SK-N-SH (cell line): ENCODE results near the gene DLX5. TPM values are rescaled to one million over a fixed set of nuclear protein-coding genes. Genes with fewer than 3 reads are reported as not detected.

Experiments
- CTCF ChIA-PET: fragments of 300-600, 350-600 bp; formaldehyde crosslinking; extraction: SDS; loops from one replicate; lab custom pipeline; 2021; lab: Yijun Ruan, JAX
- POLR2A ChIA-PET: fragments of 350-600 bp; sonication (Branson Sonifier 250); formaldehyde crosslinking; extraction: SDS; loops from one replicate; lab custom pipeline; 2020; ENCODE audit warnings: antibody characterized with exemption, inconsistent platforms; lab: Yijun Ruan, JAX
- DNase-seq: peaks from one replicate; pipeline ENCODE4 v3.0.0; 2012
- H2AFZ ChIP-seq: fragments of 200-600 bp; sonication (generic); 2 replicates; pipeline ENCODE4 v1.8.1; 2016; ENCODE audit warnings: antibody characterized with exemption, mild to moderate bottlenecking, low read depth
- H3F3A ChIP-seq: fragments of 200-600 bp; sonication (generic); replicated peaks from 2 replicates; pipeline ENCODE3; 2016; ENCODE audit warnings: antibody characterized with exemption, mild to moderate bottlenecking; ENCODE audit not compliant: insufficient read depth
- H3K27ac ChIP-seq, 2 experiments: fragments of 200-500 bp in 1 of 2; fragments of 200-600 bp in 1 of 2; sonication (Bioruptor generic) in 1 of 2; sonication (generic), shearing (Covaris generic) in 1 of 2; 2 replicates each; pipeline versions ENCODE4 v1.5.1 to v1.6.1; 2014 to 2016; ENCODE audit warnings: low read depth in 2 of 2, inconsistent platforms in 1 of 2, low read length in 1 of 2, mild to moderate bottlenecking in 1 of 2, mixed read lengths in 1 of 2
- H3K27me3 ChIP-seq: fragments of 200-600 bp; sonication (generic), shearing (Covaris generic); 2 replicates; pipeline ENCODE4 v1.6.1; 2016; ENCODE audit warnings: mixed run types; ENCODE audit not compliant: insufficient read depth
- H3K36me3 ChIP-seq, 2 experiments: fragments of 200-500 bp in 1 of 2; fragments of 200-600 bp in 1 of 2; sonication (Bioruptor generic) in 1 of 2; sonication (generic) in 1 of 2; replicated peaks in 1 of 2; 2 replicates each; pipeline versions ENCODE3 to v1.5.1; 2014 to 2016; ENCODE audit warnings: low read length in 1 of 2, mild to moderate bottlenecking in 1 of 2; ENCODE audit not compliant: insufficient read depth in 2 of 2, control insufficient read depth in 1 of 2
- H3K4me1 ChIP-seq, 2 experiments: fragments of 200-500 bp in 1 of 2; fragments of 200-600 bp in 1 of 2; sonication (Bioruptor generic) in 1 of 2; sonication (generic), shearing (Covaris generic) in 1 of 2; 2 replicates each; pipeline versions ENCODE4 v1.5.1 to v1.6.1; 2014 to 2016; ENCODE audit warnings: low read depth in 1 of 2, low read length in 1 of 2, mixed run types in 1 of 2; ENCODE audit not compliant: insufficient read depth in 2 of 2, control insufficient read depth in 1 of 2
- H3K4me2 ChIP-seq: fragments of 200-600 bp; sonication (generic), shearing (Covaris generic); 2 replicates; pipeline ENCODE4 v1.6.1; 2017; ENCODE audit warnings: mixed run types
- H3K4me3 ChIP-seq, 2 experiments: fragments of 200-500 bp in 1 of 2; fragments of 200-600 bp in 1 of 2; sonication (Bioruptor generic) in 1 of 2; sonication (generic), shearing (Covaris generic) in 1 of 2; 2 replicates each; pipeline versions ENCODE4 v1.5.1 to v1.8.1; 2014 to 2016; ENCODE audit warnings: low read depth in 2 of 2, inconsistent platforms in 1 of 2, low read length in 1 of 2, mild to moderate bottlenecking in 1 of 2, mixed read lengths in 1 of 2, moderate library complexity in 1 of 2
- H3K79me2 ChIP-seq: fragments of 200-600 bp; sonication (generic); 2 replicates; pipeline ENCODE4 v1.8.1; 2017; ENCODE audit warnings: mild to moderate bottlenecking; ENCODE audit not compliant: insufficient read depth
- H3K9ac ChIP-seq: fragments of 200-600 bp; sonication (generic); 2 replicates; pipeline ENCODE4 v1.6.1; 2017; ENCODE audit warnings: mixed run types
- H3K9me2 ChIP-seq: fragments of 200-600 bp; sonication (generic); 2 replicates; pipeline ENCODE4 v1.6.1; 2017; ENCODE audit warnings: mixed run types
- H3K9me3 ChIP-seq: fragments of 200-600 bp; sonication (generic); 2 replicates; pipeline ENCODE4 v1.6.1; 2017; ENCODE audit warnings: mixed run types, mild to moderate bottlenecking, moderate library complexity
- H4K20me1 ChIP-seq: fragments of 200-600 bp; sonication (generic); 2 replicates; pipeline ENCODE4 v1.6.1; 2017; ENCODE audit warnings: mild to moderate bottlenecking, mixed run types; ENCODE audit not compliant: insufficient read depth
- CHD2 ChIP-seq: fragments of 150-350 bp; IDR thresholded peaks from 2 replicates; pipeline ENCODE4 v1.6.1; 2018; ENCODE audit warnings: low read length; ENCODE audit not compliant: partially characterized antibody
- EP300 ChIP-seq, 2 experiments: IDR thresholded peaks; 2 replicates each; pipeline versions ENCODE4 v1.4.0 to v1.6.1; 2012; ENCODE audit warnings: borderline replicate concordance in 1 of 2, low read depth in 1 of 2, low read length in 1 of 2
- EZH2phosphoT487 ChIP-seq: fragments of 200-600 bp; sonication (generic); IDR thresholded peaks from 2 replicates; pipeline ENCODE4 v1.6.1; 2017; ENCODE audit warnings: low read depth, mixed run types, mild to moderate bottlenecking, antibody characterized with exemption, moderate library complexity, borderline replicate concordance
- GABPA ChIP-seq: IDR thresholded peaks from 2 replicates; pipeline ENCODE4 v1.4.0; 2012; ENCODE audit warnings: low read depth, mild to moderate bottlenecking
- MXI1 ChIP-seq: IDR thresholded peaks from 2 replicates; pipeline ENCODE4 v1.6.1; 2012; ENCODE audit warnings: mild to moderate bottlenecking, low read depth, low read length, improper control_type of control experiment
- NFIC ChIP-seq: IDR thresholded peaks from 2 replicates; pipeline ENCODE4 v1.4.0; 2012; ENCODE audit warnings: borderline replicate concordance
- NRF1 ChIP-seq: IDR thresholded peaks from 2 replicates; pipeline ENCODE4 v1.6.1; 2012; ENCODE audit warnings: low read depth, mild to moderate bottlenecking, low read length
- RAD21 ChIP-seq: IDR thresholded peaks from 2 replicates; pipeline ENCODE4 v1.6.1; 2012; ENCODE audit warnings: mild to moderate bottlenecking, low read length
- RCOR1 ChIP-seq: fragments of 150-350 bp; IDR thresholded peaks from 2 replicates; pipeline ENCODE4 v1.6.1; 2017; ENCODE audit warnings: antibody characterized with exemption, low read length
- RXRA ChIP-seq: IDR thresholded peaks from 2 replicates; pipeline ENCODE4 v1.4.0; 2012; ENCODE audit warnings: low read depth, mild to moderate bottlenecking, borderline replicate concordance
- TCF12 ChIP-seq: IDR thresholded peaks from 2 replicates; pipeline ENCODE4 v1.4.0; 2012
- WGBS: methylation state at CpG from one replicate; pipeline ENCODE4 v1.1.6; 2017; ENCODE audit warnings: low lambda C conversion rate; 5-methylcytosine and 5-hydroxymethylcytosine counted together
- polyA plus RNA-seq, 3 experiments: library from polyadenylated mRNA; depleted of rRNA; stranded (reverse); fragments of >200 nt; gene quantifications; 2 replicates each; pipeline ENCODE4 v1.2.3, GENCODE V29; 2012
- TF ChIP-seq, protein P1 (sequence below): fragments of 200-600 bp; sonication (generic); IDR thresholded peaks from 2 replicates; pipeline ENCODE4 v1.6.1; 2017; ENCODE audit warnings: antibody characterized with exemption, mild to moderate bottlenecking, moderate library complexity
- TF ChIP-seq, protein P2 (sequence below): fragments of 150-350 bp; IDR thresholded peaks from 2 replicates; pipeline ENCODE4 v1.6.1; 2017; ENCODE audit warnings: antibody characterized with exemption, low read length, low read depth, borderline replicate concordance
- TF ChIP-seq, protein P3 (sequence below): IDR thresholded peaks from 2 replicates; pipeline ENCODE4 v1.6.1; 2012; ENCODE audit warnings: mild to moderate bottlenecking, low read depth, low read length, moderate library complexity
- TF ChIP-seq, protein P4 (sequence below): fragments of 150-350 bp; IDR thresholded peaks from 2 replicates; pipeline ENCODE4 v1.6.1; 2016; ENCODE audit warnings: mild to moderate bottlenecking, low read depth, low read length
- TF ChIP-seq, protein P5 (sequence below): IDR thresholded peaks from 2 replicates; pipeline ENCODE4 v1.4.0; 2012; ENCODE audit warnings: low read depth
- TF ChIP-seq, protein P6 (sequence below): IDR thresholded peaks from 2 replicates; pipeline ENCODE4; 2012
- TF ChIP-seq, protein P7 (sequence below): IDR thresholded peaks from 2 replicates; pipeline ENCODE4 v1.4.0; 2012; ENCODE audit warnings: low read depth, borderline replicate concordance
- TF ChIP-seq, protein P8 (sequence below): IDR thresholded peaks from 2 replicates; pipeline ENCODE4 v1.4.0; 2012; ENCODE audit warnings: low read depth, borderline replicate concordance

DLX5 gene
- polyA plus RNA-seq, 1 of the 3 experiments (the other 2 are of a cell fraction), result not detected

DNA sequence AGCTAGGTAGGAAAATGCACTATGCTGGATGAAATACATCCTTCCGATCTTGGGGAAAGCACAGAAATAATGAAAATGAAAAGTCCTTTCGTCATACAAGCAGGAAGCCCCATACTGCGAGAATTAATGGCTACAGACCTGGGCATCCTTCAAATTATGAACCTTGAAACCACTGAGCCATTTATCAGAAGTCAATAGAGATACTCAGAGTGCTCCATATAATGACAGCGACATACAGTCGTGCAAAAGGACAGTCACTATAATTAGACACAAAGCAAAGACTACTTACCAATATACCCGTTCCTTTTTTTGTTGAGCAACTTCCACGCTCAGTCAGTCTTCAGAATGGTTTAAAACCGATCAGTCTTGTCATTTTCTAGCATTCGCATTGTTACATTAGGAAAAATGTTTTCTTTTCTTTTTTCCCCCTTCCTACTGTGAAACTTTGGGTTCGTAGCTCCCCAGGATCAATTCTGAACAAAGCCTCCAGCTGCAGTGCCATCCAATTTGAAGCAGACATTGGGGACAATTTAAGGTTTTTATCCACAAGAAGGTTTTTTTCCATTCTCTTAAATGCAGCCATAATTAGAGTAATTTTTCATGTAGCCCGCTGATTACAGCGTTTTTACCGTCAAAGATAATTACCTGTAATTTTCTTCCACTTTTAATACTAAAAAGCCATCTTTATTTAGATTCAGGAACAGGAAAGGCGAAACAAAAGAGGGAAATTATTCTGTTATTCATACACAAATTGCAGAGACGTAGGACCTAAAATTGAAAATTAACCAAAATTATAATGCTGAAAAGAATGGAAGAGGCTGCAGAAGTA, 12.9 kb downstream of the DLX5 start:
- Histone ChIP-seq H4K20me1 (no peaks in the 10 kb centered on the region), H3K79me2 (no peaks in the 10 kb centered on the region), H3K4me1 (peaks cover 0 to 12% of the 10 kb centered on the region in 2 experiments; a peak in 3 of 4 replicates), H3K27ac (no peak overlapping the region), H3K4me2 (no peak overlapping the region), H3K9ac (no peak overlapping the region), H3K4me3 (no peak overlapping the region), H2AFZ (no peak overlapping the region), H3K9me2 (no peaks in the 10 kb centered on the region), H3K27me3 (peaks cover 34% of the 10 kb centered on the region), H3K36me3 (peaks cover 0 to 9% of the 10 kb centered on the region in 2 experiments), H3F3A (no peaks in the 10 kb centered on the region), H3K9me3 (no peaks in the 10 kb centered on the region)
- TF ChIP-seq, protein P1, sequence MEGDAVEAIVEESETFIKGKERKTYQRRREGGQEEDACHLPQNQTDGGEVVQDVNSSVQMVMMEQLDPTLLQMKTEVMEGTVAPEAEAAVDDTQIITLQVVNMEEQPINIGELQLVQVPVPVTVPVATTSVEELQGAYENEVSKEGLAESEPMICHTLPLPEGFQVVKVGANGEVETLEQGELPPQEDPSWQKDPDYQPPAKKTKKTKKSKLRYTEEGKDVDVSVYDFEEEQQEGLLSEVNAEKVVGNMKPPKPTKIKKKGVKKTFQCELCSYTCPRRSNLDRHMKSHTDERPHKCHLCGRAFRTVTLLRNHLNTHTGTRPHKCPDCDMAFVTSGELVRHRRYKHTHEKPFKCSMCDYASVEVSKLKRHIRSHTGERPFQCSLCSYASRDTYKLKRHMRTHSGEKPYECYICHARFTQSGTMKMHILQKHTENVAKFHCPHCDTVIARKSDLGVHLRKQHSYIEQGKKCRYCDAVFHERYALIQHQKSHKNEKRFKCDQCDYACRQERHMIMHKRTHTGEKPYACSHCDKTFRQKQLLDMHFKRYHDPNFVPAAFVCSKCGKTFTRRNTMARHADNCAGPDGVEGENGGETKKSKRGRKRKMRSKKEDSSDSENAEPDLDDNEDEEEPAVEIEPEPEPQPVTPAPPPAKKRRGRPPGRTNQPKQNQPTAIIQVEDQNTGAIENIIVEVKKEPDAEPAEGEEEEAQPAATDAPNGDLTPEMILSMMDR, result no peak
- no peak for TF ChIP-seq RXRA
- no peak for TF ChIP-seq MXI1
- no peak for TF ChIP-seq NFIC
- no peak for TF ChIP-seq RAD21
- no peak for TF ChIP-seq GABPA
- TF ChIP-seq RCOR1, result no peak
- TF ChIP-seq, protein P2, sequence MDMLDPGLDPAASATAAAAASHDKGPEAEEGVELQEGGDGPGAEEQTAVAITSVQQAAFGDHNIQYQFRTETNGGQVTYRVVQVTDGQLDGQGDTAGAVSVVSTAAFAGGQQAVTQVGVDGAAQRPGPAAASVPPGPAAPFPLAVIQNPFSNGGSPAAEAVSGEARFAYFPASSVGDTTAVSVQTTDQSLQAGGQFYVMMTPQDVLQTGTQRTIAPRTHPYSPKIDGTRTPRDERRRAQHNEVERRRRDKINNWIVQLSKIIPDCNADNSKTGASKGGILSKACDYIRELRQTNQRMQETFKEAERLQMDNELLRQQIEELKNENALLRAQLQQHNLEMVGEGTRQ, result no peak
- no peak for TF ChIP-seq TCF12
- no peak for TF ChIP-seq EP300 (IDR thresholded peaks at IDR 0.05; ENCODE audit: borderline replicate concordance in 1 of 2, low read depth in 1 of 2, low read length in 1 of 2)
- no peak for TF ChIP-seq EZH2phosphoT487
- TF ChIP-seq, protein P3, sequence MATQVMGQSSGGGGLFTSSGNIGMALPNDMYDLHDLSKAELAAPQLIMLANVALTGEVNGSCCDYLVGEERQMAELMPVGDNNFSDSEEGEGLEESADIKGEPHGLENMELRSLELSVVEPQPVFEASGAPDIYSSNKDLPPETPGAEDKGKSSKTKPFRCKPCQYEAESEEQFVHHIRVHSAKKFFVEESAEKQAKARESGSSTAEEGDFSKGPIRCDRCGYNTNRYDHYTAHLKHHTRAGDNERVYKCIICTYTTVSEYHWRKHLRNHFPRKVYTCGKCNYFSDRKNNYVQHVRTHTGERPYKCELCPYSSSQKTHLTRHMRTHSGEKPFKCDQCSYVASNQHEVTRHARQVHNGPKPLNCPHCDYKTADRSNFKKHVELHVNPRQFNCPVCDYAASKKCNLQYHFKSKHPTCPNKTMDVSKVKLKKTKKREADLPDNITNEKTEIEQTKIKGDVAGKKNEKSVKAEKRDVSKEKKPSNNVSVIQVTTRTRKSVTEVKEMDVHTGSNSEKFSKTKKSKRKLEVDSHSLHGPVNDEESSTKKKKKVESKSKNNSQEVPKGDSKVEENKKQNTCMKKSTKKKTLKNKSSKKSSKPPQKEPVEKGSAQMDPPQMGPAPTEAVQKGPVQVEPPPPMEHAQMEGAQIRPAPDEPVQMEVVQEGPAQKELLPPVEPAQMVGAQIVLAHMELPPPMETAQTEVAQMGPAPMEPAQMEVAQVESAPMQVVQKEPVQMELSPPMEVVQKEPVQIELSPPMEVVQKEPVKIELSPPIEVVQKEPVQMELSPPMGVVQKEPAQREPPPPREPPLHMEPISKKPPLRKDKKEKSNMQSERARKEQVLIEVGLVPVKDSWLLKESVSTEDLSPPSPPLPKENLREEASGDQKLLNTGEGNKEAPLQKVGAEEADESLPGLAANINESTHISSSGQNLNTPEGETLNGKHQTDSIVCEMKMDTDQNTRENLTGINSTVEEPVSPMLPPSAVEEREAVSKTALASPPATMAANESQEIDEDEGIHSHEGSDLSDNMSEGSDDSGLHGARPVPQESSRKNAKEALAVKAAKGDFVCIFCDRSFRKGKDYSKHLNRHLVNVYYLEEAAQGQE, result no peak
- TF ChIP-seq, protein P4, sequence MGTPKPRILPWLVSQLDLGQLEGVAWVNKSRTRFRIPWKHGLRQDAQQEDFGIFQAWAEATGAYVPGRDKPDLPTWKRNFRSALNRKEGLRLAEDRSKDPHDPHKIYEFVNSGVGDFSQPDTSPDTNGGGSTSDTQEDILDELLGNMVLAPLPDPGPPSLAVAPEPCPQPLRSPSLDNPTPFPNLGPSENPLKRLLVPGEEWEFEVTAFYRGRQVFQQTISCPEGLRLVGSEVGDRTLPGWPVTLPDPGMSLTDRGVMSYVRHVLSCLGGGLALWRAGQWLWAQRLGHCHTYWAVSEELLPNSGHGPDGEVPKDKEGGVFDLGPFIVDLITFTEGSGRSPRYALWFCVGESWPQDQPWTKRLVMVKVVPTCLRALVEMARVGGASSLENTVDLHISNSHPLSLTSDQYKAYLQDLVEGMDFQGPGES, result no peak
- TF ChIP-seq, protein P5, sequence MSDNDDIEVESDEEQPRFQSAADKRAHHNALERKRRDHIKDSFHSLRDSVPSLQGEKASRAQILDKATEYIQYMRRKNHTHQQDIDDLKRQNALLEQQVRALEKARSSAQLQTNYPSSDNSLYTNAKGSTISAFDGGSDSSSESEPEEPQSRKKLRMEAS, result no peak
- TF ChIP-seq, protein P6, sequence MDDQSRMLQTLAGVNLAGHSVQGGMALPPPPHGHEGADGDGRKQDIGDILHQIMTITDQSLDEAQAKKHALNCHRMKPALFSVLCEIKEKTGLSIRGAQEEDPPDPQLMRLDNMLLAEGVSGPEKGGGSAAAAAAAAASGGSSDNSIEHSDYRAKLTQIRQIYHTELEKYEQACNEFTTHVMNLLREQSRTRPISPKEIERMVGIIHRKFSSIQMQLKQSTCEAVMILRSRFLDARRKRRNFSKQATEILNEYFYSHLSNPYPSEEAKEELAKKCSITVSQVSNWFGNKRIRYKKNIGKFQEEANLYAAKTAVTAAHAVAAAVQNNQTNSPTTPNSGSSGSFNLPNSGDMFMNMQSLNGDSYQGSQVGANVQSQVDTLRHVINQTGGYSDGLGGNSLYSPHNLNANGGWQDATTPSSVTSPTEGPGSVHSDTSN, result no peak
- TF ChIP-seq, protein P7, sequence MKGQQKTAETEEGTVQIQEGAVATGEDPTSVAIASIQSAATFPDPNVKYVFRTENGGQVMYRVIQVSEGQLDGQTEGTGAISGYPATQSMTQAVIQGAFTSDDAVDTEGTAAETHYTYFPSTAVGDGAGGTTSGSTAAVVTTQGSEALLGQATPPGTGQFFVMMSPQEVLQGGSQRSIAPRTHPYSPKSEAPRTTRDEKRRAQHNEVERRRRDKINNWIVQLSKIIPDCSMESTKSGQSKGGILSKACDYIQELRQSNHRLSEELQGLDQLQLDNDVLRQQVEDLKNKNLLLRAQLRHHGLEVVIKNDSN, result no peak
- TF ChIP-seq, protein P8, sequence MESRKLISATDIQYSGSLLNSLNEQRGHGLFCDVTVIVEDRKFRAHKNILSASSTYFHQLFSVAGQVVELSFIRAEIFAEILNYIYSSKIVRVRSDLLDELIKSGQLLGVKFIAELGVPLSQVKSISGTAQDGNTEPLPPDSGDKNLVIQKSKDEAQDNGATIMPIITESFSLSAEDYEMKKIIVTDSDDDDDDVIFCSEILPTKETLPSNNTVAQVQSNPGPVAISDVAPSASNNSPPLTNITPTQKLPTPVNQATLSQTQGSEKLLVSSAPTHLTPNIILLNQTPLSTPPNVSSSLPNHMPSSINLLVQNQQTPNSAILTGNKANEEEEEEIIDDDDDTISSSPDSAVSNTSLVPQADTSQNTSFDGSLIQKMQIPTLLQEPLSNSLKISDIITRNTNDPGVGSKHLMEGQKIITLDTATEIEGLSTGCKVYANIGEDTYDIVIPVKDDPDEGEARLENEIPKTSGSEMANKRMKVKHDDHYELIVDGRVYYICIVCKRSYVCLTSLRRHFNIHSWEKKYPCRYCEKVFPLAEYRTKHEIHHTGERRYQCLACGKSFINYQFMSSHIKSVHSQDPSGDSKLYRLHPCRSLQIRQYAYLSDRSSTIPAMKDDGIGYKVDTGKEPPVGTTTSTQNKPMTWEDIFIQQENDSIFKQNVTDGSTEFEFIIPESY, result no peak
- TF ChIP-seq NRF1, result no peak
- no peak for TF ChIP-seq CHD2
- WGBS, result 64% methylated on average over 15 of the region's 15 CpGs
- DNase-seq, result no peak
- ChIA-PET POLR2A (no interaction called here), CTCF (interaction anchor here (0.6 to 1.1 kb wide), 2 partner anchors 16 to 18 kb away, joined by 3 to 4 read pairs; no protein-coding TSS in a partner anchor)
